NCI-H748 (cell line): ENCODE results near the gene YY2.
A peak's percentile ranks its signal among the peaks of the same experiment; 100 is the strongest.
"Not testable (repeated sequence)": the region's sequence is repeated elsewhere in the genome, so short reads cannot be mapped to it uniquely, and the experiment has no call there.

Experiments
- DNase-seq: peaks from one replicate; lab custom pipeline; 2025; ENCODE audit not compliant: unreplicated experiment; lab: John Stamatoyannopoulos, UW

YY2 gene

DNA sequence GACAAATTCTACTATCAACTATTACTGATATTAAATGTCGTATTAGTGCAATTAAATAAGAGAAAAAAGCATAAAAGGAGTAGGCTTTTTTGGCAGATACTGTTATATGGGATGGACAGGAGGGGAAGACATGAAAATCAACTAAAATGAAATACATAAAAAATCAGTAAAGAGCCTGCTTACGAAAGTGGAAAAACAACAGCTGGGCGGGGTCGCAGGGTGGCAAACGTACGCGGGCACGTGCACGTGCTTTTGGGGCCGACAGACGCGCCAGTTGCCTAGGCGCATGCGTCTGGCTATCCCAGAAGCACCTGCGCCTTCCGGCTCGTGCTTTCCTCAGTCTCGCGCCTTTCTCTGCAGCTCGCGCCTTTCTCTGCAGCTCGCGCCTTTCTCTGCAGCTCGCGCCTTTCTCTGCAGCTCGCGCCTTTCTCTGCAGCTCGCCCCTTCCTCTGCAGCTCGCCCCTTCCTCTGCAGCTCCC, at the start of gene YY2:
Gene YY2 (plus strand): TSS at position 51 of the 479 bp plus-strand sequence. CDS start 498 bp downstream, outside the sequence.
- no peak for DNase-seq

DNA sequence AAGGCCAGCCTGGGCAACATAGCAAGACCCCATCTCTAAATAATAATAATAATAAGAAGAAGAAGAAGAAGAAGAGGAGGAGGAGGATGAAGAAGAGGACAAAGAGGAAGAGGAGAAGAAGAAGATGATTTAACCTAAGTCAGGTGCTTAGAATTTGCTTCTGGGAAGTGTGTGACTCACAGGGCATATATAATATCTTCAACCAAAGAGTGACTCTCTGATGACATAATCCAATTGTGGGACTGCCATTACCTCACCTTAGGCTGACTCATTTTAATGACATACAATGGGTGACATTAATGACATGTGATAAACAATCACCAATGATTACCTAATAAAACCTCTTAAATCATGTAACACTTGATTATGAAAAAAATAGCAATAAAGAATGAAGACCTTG, 49.1 kb upstream of the YY2 start:
- no peak for DNase-seq

DNA sequence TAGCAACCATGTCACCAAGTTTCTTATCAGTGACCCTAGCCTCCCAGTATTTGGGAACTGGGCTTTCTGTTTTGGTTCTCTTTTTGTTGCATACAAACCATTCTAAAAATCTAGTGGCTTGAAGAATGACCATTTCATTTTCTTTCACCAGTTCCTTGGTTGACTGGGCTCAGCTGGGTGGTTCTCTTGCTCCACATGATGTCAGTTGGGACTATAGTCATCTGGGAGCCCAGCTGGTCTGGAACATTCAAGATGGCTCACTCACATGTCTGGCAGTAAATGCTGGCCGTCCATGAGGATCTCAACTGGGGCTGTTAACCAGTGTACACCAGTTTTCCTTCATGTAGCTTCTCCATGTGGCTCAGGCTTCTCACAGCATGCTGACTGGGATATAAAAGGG, 44.0 kb upstream of the YY2 start:
- DNase-seq = no peak

DNA sequence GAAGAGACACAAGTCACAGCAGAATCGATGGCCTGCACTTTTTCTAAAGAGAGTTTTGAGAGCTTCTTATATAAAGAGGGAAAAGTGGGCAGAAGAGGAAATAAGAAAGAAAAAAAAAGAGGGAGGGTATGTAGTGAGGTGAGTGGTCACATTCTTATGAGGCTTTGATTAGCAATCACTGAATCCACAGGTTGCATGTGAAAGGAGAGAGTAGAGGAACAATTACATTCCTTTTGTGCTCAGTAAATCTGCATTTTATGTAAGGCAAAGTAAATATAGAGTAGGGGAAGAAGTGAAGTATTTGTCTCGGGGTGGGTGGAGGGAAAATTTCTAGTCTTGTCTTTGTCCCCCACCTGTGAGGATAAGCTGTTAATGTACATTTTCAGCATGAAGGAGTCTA, 43.2 kb upstream of the YY2 start:
- no peak for DNase-seq

DNA sequence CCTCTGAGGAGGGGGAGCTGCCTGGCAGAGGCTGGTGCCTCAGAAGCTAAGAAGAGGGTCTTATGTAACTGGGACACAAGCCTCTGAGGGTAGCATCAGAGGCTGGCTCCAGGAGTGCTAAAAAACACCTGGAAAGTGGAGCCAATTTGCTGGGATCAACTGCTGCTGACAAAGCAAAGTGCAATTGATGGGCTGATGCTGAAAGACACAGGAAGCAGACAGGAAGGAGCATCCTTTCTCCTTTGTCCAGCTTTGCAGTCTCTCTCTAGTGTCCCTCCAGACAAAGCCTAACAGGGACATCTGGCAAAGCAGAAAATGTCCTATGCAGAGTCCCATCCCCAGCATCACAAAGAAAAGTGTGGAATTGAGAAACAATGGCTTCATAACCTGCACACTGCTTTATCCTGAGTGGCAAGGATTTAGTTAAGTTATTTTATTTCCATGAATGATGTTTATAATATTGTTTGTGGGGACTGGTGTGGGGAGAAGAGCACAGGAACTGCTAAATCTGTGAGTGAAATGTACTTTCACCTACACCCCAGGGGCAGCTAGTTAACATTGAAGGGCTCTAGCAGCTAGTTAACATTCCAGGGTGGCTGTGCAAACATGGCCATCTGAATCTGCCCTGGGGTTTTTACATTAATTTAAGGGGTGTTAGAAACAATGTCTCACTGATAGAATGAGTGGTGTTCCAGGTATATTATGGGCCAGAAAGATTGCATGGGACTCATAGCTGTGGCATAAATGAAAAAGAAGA, 42.0 kb upstream of the YY2 start:
- DNase-seq = peak; percentile 31

DNA sequence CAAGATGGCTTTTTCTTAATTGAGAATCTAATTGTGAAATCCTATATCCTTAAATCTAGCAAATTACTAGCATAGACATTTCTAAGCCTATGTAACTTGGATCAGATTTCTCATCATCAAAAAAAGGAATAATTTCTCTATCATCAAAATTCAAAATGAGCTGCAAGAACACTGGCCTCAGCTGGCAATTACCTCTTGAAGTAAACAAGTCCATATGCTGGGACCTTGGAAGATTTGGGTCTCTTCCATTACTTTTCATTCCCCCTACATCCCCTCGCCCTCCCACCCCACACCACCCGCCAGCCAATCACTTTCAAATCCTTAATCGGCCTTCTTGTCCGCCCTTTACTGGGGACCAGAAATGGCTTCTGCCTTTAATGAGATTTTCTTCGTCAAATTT, 39.7 kb upstream of the YY2 start:
- no peak for DNase-seq

DNA sequence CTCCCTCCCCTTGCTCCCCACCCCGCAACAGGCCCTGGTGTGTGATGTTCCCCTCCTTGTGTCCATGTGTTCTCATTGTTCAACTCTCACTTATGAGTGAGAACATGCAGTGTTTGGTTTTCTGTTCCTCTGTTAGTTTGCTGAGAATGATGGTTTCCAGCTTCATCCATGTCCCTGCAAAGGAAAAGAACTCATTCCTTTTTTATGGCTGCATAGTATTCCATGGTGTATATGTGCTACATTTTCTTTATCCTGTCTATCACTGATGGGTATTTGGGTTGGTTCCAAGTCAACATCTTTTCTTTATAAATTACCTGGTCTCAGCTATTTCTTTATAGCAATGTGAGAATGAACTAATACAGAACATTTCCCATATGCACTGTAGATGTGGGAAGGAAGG, 35.6 kb upstream of the YY2 start:
- DNase-seq = not testable (repeated sequence)

DNA sequence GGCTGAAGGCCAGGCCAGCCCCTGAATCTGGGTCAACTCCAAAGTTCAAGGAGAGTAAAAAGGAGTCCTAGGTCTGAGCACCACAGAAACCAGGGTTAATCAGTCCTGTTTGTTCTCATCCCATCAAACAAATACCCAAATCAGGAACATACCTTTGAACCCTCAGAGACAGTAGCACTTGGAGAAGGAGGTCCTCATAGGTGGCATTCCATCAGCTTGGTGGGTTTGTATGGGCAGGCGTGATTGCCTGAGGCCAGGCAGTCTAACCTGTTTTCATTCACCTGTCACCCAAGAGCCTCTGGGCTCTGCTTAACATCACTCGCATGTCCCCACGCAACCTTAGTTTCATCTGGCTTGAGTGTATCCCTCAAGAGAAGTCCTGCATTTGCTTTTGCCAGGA, 33.9 kb upstream of the YY2 start:
- DNase-seq = no peak

DNA sequence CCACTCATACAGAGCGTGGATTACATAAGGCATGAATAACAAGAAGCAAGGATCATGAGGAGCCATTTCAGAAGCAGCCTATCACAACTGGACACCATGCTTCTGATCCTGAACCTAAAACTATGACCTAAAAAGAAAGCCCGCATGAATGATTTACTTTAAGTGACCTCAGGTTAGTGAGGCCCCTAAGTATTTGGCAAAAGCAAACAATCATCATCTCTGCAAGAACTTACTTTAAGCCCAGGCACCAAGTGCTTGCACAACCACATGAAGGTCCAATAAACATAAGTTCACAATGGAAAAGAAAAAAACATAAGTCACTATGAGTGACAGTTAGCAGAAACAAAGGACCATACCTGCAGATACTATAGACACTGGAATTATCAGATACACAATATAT, 24.3 kb upstream of the YY2 start:
- DNase-seq = no peak

DNA sequence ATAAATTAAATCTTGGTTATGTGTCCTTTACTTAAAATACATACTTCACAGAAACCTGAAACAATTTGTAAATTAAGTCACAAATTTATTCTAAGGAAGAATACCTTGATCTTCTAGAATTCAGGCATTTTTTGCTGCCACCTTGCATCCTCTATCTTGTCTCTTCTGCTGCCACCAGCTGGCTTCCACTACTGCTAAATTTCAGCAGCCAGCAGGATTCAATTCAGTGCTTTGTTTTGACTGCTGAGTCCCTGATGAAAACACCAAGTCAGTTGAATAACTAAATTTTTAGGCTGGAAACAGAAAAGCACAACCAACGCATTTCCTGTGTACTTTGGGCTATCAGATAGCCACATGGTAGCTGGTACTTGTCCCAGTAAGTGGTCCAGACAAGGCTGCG, 18.7 kb upstream of the YY2 start:
- DNase-seq = no peak

DNA sequence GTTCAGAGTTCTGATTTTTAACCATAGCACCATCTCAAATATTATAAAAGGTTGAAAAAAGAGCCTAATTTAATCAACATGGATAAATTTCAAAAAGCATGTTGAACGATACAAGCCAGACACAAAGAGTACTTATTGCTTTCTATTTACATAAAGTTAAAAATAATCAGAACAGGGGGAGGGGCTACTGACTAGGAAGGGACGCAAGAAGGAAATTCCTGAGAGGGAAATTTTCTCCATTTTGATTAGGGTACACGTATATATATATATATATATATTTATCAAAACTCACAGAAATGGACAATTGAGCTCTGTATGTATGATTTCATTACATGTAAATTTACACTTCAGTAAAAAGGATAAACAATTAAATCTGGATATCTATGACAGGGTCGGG, 16.9 kb upstream of the YY2 start:
- DNase-seq = peak; percentile 52

DNA sequence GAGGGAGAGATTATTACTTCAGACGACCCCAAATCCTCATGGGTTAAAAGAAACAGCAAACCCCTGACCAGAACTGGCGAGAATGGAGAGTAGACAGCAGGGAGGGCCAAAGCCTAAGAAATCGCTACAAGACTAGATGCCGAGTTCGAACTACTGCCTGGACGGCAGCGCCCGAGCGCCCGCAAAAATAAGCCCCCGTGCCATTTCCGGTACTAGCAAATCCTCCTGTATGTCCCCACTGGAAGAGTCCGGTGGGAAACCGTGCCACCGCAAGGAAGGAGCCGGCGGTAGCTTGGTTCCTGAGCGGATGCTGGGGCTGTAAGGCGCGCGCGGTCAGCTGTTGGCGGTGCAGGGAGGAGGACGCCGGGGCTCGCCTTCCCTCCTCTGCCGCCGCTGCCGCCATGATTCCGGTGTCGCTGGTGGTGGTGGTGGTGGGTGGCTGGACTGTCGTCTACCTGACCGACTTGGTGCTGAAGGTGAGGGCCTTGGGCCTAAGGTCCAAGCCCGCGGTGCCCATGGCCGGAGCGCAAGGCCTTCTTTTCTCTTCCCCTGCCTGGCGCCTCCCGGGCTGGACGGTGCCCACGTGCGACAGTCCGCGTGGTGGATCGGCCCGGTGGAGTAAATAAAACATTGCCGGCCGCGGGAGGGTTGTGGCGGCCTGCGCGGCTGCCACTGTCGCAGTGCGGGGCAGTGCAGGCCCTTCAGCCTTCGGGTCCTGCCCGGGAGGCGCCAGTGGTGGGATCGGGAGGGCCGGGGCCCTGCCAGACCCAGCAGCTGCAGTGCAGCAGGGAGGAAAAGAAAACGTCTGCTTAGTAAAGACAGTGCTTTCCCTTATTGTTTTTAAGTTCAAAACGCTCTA, 16.2 kb upstream of the YY2 start, which contains the start of gene MBTPS2:
Gene MBTPS2 (plus strand): TSS at position 284 of the 859 bp plus-strand sequence. CDS start 118 bp downstream, at position 402.
- peak; percentile 90 for DNase-seq

DNA sequence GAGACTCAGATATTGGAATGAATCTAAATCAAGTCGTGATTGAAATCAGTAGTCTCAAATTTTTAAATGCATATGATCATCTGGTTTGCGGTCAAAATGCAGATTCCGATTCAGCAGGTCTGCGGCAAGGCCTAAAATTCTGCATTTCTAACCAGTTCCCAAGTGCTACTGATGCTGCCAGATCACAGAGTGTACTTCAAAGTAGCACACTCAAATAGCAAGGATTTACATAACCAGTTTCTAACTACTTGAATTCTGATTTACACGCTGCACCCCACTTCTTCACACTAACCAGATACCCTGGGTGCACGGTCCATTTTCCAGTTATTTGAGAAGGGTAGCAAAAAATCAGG, 15.6 kb upstream of the YY2 start:
- DNase-seq = peak; percentile 31

DNA sequence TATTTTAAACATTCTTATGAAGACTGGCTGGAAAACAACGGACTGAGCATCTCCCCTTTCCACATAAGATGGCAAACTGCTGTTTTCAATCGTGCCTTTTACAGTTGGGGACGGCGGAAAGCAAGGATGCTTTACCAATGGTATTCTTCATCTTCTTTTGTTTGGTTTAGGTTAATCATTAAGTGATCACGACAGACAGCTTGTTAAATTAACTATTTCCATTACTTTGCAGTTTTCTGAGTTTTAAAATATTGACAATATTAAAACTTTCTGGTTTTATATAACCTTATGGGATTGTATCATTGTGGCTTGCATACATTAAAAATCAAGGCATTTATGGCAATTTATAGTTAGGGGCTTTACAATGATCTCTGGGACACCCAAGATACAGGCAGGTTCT, 12.6 kb upstream of the YY2 start:
- DNase-seq = no peak

DNA sequence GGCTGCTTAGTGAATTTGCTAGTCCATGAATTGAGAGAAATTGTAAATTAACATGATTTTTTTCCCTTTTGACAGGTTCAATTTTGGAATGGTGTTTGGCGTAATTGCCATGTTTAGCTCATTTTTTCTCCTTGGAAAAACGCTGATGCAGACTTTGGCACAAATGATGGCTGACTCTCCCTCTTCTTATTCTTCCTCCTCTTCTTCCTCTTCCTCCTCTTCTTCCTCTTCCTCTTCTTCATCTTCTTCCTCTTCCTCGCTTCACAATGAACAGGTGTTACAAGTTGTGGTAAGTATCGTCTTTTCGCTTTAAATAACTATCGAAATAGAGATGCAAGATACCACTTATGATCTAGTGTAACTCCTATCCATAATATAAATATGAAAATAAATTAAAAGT, 10.7 kb upstream of the YY2 start:
- DNase-seq = no peak

DNA sequence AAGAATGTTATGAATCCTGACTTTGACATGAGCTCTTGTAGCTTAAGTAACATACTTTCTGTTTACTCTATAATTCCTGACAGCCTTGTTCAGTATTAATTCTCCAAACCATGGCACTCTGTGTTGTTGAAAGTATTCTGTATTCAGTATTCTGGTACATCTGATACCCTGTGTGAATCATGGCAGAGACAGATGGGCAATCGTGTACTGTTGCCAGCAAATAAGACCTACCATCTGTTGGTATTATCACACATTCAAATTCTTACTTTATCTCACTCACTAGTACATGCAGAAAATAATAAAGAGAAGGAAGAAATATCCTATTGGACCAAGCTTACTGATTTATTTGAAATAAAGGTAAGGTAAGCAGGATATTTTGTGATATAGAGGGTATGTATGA, 8.4 kb upstream of the YY2 start:
- no peak for DNase-seq

DNA sequence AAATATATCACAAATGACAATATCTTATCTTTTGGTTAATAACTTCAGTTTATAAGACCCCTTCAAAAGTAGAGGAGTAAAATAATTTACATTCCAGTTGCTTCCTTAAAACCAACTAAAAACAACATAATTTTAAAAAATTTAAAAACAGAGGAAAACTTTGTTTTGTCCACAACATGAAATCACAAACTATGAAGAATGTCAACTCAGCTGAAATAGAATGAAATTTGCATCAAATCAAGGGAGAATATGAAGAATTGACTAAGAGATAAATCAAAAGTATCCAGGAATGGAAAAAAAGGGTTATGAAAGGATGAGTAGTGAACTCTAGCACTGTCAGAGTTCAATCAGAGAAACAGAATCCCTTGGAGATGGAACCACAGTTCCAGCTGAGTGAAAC, 2.2 kb upstream of the YY2 start:
- no peak for DNase-seq

DNA sequence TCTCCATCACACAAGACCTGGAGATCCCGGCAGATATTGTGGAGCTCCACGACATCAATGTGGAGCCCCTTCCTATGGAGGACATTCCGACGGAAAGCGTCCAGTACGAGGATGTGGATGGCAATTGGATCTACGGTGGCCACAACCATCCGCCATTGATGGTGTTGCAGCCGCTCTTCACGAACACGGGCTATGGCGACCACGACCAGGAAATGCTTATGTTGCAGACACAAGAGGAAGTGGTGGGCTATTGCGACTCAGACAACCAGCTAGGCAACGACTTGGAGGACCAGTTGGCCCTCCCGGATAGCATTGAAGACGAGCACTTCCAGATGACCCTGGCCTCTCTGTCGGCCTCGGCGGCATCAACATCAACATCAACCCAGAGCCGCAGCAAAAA, 717 bp downstream of the YY2 start:
- DNase-seq = no peak

DNA sequence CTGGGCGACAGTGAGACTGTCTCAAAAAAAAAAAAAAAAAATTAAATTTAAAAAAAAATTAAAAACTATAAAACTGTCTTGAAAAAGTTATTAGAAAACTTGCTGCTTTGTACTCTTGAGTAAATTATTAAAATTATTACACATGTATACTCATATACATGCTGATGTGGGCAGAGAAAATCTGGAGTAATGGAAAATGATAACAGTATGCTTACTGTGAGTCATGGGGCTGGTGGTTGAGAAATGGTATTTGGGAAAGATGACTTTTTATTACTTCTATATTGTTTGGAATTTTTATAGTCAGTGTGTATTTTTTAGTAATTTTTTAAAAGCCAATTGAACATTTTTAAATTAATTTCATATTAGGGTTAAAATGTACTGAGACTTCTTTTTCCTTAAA, 7.5 kb downstream of the YY2 start:
- DNase-seq = no peak

DNA sequence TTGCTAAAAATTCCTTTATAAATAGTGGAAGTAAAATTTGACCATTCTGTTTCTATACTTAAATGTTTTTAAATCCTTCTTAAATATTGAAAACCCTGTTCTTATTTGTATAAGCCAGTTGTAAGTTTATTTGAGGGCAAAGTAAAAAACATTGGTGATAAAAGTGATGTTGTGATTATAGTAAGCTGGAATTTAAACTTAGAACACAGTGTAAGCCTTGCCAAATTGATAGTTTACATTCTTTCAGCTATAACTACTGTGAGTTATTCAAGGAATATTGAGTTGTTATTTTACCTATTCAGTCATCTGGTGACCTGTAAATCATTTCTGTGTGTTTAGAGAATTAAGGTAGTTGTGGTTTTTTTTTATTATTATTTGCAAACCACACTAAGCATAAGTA, 9.6 kb downstream of the YY2 start:
- DNase-seq = no peak

DNA sequence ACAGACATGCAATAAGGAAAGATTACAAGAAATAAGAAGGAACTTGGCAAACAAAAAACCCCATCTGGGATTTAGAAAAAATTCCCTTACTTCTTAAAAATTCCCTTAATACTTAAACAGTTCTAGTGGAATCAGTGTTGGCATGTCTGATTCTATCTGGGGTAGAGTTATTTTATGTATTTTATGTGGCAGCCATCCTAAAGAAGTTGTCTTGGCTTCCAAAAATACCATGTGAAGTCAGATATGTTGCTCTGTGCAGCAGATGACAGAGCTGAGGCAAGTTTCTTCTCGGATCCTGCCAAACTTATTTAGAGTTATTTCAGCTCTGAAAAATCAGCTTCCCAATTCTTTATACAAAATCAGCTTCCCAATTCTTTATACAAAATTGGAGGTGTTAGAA, 14.7 kb downstream of the YY2 start:
- DNase-seq = no peak

DNA sequence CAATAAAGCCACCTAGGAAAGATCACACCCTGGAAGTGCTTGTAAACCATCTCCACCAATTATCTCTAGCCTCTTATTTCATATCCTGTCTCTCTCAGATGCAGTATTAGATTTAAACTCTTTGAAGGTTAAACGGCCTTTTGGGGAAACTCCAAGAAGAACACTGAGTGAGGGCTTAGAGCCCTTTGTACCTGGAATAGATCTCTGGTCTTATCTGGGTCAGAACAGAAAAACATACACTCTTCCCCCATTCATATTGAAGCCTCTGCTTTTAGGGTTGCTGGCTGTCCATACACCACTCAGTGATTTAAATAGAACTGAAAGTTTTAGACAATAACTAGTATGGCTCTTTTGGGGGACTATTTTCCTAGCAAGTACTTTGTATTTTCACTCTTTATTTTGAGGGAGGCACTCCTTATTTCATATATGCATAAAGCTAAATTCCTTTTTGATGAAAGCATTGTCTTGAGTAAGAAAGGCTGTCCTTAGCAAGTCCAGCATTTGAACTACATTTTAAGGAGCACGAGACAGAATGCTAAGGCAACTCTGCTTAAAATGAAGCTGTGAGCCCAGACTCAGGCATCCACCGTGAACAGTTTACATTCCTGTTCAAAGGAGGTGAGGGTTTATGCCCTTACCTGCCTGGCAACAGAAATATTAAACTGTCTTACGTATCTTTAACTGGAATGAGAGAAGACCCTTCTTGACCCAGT, 17.4 kb downstream of the YY2 start:
- DNase-seq = no peak
